SK-N-SH treated with all-trans-retinoic acid at 6 μM for 48 hours (cell line): ENCODE results near the gene METTL5.
"Not testable (repeated sequence)": the region's sequence is repeated elsewhere in the genome, so short reads cannot be mapped to it uniquely, and the experiment has no call there.

Experiments
- ATAC-seq: fragments of 200-7000 bp; cut with Tn5 transposase; 3 replicates; pipeline ENCODE4 v1.9.1; 2020; ENCODE audit warnings: mild to moderate bottlenecking, moderate library complexity
- ARNTL ChIP-seq: fragments of 450-650 bp; formaldehyde crosslinking; IDR thresholded peaks from 2 replicates; pipeline ENCODE4 v1.5.0; 2020; ENCODE audit warnings: low read depth, mild to moderate bottlenecking, moderate library complexity, borderline replicate concordance
- BACH2 ChIP-seq: fragments of 250-450 bp; sonication (Bioruptor Pico); IDR thresholded peaks from 2 replicates; pipeline ENCODE4 v1.9.0; 2021; ENCODE audit warnings: mild to moderate bottlenecking, borderline replicate concordance
- CREB5 ChIP-seq: fragments of 250-450 bp; sonication (Bioruptor Pico); IDR thresholded peaks from 2 replicates; pipeline ENCODE4 v1.5.1; 2020; ENCODE audit warnings: low read depth, mild to moderate bottlenecking, moderate library complexity
- CSDC2 ChIP-seq: fragments of 250-450 bp; sonication (Bioruptor Pico); IDR thresholded peaks from 2 replicates; pipeline ENCODE4 v1.5.0; 2020; ENCODE audit warnings: mild to moderate bottlenecking, moderate library complexity
- ESRRG ChIP-seq: fragments of 250-450 bp; sonication (Bioruptor Pico); IDR thresholded peaks from 2 replicates; pipeline ENCODE4 v1.6.1; 2021; ENCODE audit warnings: mild to moderate bottlenecking
- GLIS3 ChIP-seq: fragments of 250-450 bp; sonication (Bioruptor Pico); IDR thresholded peaks from 2 replicates; pipeline ENCODE4 v1.5.0; 2020; ENCODE audit warnings: mild to moderate bottlenecking, moderate library complexity
- ISL1 ChIP-seq: fragments of 250-450 bp; sonication (Bioruptor Pico); IDR thresholded peaks from 2 replicates; pipeline ENCODE4 v2.1.2; 2022; ENCODE audit warnings: mild to moderate bottlenecking, moderate library complexity
- OSR1 ChIP-seq: fragments of 250-450 bp; sonication (Bioruptor Pico); IDR thresholded peaks from 2 replicates; pipeline ENCODE4 v1.8.0; 2022; ENCODE audit warnings: moderate library complexity, mild to moderate bottlenecking, inconsistent platforms
- PATZ1 ChIP-seq: fragments of 250-450 bp; sonication (Bioruptor Pico); IDR thresholded peaks from 2 replicates; pipeline ENCODE4 v1.8.0; 2020; ENCODE audit warnings: mild to moderate bottlenecking, moderate library complexity, borderline replicate concordance
- POU6F1 ChIP-seq: fragments of 250-450 bp; sonication (Bioruptor Pico); IDR thresholded peaks from 2 replicates; pipeline ENCODE4 v1.8.0; 2021; ENCODE audit warnings: low read depth, mild to moderate bottlenecking, moderate library complexity, borderline replicate concordance
- RARB ChIP-seq: fragments of 250-450 bp; sonication (Bioruptor Pico); IDR thresholded peaks from 2 replicates; pipeline ENCODE4 v1.8.0; 2021; ENCODE audit warnings: mild to moderate bottlenecking, moderate library complexity
- TOX ChIP-seq: fragments of 250-450 bp; sonication (Bioruptor Pico); IDR thresholded peaks from 2 replicates; pipeline ENCODE4 v1.8.0; 2021; ENCODE audit warnings: mild to moderate bottlenecking, moderate library complexity, borderline replicate concordance
- ZNF70 ChIP-seq: fragments of 450-650 bp; formaldehyde crosslinking; IDR thresholded peaks from 2 replicates; pipeline ENCODE4 v1.5.0; 2020; ENCODE audit warnings: mild to moderate bottlenecking, moderate library complexity
- ZNF8 ChIP-seq: fragments of 450-650 bp; formaldehyde crosslinking; IDR thresholded peaks from 2 replicates; pipeline ENCODE4 v1.5.0; 2020; ENCODE audit warnings: mild to moderate bottlenecking, moderate library complexity
- TF ChIP-seq, protein P1 (sequence below): fragments of 250-450 bp; sonication (Bioruptor Pico); IDR thresholded peaks from 2 replicates; pipeline ENCODE4 v1.5.0; 2020; ENCODE audit warnings: mild to moderate bottlenecking, moderate library complexity

METTL5 gene

DNA sequence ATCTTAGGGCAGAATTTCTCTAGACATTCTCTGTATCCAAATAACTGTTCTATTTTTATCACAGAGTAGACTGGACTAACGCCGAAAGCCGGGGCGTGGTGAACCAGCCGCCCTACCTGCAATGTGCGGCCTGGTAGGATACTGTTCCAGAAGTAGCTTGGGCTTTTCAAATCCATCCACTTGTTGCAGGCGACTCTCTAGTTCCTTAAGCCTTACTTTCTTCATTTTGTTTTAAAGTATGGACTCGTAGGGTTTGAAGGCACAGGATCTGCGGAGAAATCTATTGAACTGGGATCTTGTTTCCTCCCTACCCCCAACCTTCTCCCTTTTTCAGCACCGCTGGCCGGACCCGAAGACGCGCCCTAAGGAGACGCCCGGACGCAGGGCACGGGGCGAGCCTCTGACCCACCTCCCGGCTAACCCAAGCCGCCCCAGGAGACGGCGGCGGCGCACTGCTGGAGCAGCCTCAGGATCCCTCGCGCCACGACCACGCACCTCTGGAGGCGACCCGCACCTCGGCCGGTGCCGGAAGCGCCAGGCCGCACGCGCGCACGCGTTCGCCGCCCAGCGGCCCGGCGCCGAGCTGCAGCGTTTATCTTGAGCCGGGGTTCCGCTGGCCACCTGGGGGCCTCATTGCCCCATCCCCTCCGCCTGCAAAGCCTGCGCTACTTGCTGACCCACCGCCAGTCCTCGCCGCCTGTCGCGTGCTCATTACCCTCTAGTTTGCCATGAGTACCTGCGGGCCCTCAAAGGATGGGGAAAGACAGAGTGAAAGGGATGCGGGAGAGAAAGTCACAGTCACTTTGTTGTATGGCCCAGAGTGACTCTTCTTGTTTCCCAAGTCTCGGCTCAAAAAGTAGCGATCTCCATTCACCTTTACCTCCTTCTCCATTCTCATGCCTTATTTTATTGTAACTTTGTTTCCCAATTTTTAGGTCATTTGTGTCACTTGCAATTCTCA is at the start of gene METTL5:
Gene METTL5 (minus strand): TSS at position 533 of the 961 bp plus-strand sequence. CDS start 308 bp downstream, at position 225.
- 0 out of 2 replicates have a peak, but pooled peaks have one; percentile 28 for TF ChIP-seq GLIS3
- TF ChIP-seq ARNTL (CRISPR knock-in tag): no peak
- TF ChIP-seq ESRRG: no peak
- TF ChIP-seq TOX: no peak
- no peak for TF ChIP-seq POU6F1 (CRISPR knock-in tag)
- TF ChIP-seq PATZ1: no peak
- ATAC-seq: peak; percentile 77

- TF ChIP-seq, protein P1, sequence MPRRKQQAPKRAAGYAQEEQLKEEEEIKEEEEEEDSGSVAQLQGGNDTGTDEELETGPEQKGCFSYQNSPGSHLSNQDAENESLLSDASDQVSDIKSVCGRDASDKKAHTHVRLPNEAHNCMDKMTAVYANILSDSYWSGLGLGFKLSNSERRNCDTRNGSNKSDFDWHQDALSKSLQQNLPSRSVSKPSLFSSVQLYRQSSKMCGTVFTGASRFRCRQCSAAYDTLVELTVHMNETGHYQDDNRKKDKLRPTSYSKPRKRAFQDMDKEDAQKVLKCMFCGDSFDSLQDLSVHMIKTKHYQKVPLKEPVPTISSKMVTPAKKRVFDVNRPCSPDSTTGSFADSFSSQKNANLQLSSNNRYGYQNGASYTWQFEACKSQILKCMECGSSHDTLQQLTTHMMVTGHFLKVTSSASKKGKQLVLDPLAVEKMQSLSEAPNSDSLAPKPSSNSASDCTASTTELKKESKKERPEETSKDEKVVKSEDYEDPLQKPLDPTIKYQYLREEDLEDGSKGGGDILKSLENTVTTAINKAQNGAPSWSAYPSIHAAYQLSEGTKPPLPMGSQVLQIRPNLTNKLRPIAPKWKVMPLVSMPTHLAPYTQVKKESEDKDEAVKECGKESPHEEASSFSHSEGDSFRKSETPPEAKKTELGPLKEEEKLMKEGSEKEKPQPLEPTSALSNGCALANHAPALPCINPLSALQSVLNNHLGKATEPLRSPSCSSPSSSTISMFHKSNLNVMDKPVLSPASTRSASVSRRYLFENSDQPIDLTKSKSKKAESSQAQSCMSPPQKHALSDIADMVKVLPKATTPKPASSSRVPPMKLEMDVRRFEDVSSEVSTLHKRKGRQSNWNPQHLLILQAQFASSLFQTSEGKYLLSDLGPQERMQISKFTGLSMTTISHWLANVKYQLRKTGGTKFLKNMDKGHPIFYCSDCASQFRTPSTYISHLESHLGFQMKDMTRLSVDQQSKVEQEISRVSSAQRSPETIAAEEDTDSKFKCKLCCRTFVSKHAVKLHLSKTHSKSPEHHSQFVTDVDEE (CRISPR knock-in tag): no peak
- no peak for TF ChIP-seq BACH2
- TF ChIP-seq, all 23 proteins: peak for 0
- no peak for ATAC-seq
Measured at GRCh38 chr2:169871994-169872393, 47.3 kb upstream of the METTL5 start.

DNA sequence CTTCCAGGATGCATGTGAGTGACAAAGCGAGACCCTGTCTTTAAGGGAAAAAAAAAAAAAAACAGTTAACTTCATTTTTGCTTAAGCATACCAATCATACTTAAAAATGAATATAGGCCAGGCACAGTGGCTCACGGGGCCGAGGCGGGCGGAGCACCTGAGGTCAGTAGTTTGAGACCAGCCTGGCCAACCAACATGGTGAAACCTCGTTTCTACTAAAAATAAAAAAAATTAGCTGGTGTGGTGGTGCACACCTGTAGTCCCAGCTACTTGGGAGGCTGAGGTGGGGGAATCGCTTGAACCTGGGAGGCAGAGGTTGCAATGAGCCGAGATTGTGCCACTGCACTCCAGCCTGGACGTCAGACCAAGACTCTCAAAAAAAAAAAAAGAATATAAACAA is 46.7 kb upstream of the METTL5 start:
- not testable (repeated sequence) for ATAC-seq

- no peak for ATAC-seq
- no peak for TF ChIP-seq BACH2
- TF ChIP-seq RARB (CRISPR knock-in tag): no peak
- no peak for TF ChIP-seq ZNF8 (CRISPR knock-in tag)
- TF ChIP-seq ESRRG: no peak
- TF ChIP-seq CREB5 (CRISPR knock-in tag): no peak
- TF ChIP-seq, protein P1 (CRISPR knock-in tag): no peak
- no peak for TF ChIP-seq POU6F1 (CRISPR knock-in tag)
- no peak for TF ChIP-seq CSDC2
- TF ChIP-seq ZNF70: no peak
- no peak for TF ChIP-seq OSR1 (CRISPR knock-in tag)
- TF ChIP-seq ISL1 (CRISPR knock-in tag): no peak
Measured at GRCh38 chr2:169868951-169869350, 44.2 kb upstream of the METTL5 start.
